Body of pancreas (tissue), 4 donors: ENCODE data around the gene SLC6A19. TPM values are rescaled to one million over a fixed set of nuclear protein-coding genes. Genes with fewer than 3 reads are reported as not detected.

Experiments
- ATAC-seq: fragments of 150-250 bp; one replicate; pipeline ENCODE4 v1.9.1; 2016
- DNase-seq, 4 donors: peaks; one replicate each; pipeline ENCODE4 v3.0.0-alpha.2; 2019
- H3K27ac ChIP-seq, 4 donors: fragments of 200-600 bp; sonication (generic); 1 replicate in 3 of 4; 2 replicates in 1 of 4; pipeline versions ENCODE4 v1.5.1 to v1.6.1; 2016 to 2019; ENCODE audit warnings: mild to moderate bottlenecking in 1 of 4, mixed read lengths in 1 of 4, moderate library complexity in 1 of 4
- H3K27me3 ChIP-seq, 2 donors: fragments of 200-600 bp; sonication (generic); one replicate each; pipeline ENCODE4 v1.6.0; 2016; ENCODE audit warnings: mild to moderate bottlenecking in 1 of 2
- H3K36me3 ChIP-seq, 2 donors: fragments of 200-600 bp; sonication (generic); replicated peaks in 1 of 2; 2 replicates each; pipeline ENCODE4 v1.5.1; 2016; ENCODE audit warnings: low read depth in 2 of 2; ENCODE audit not compliant: insufficient read depth in 1 of 2
- H3K4me1 ChIP-seq: fragments of 200-600 bp; sonication (generic); one replicate; pipeline ENCODE4 v1.6.0; 2016
- H3K4me3 ChIP-seq, 2 donors: fragments of 200-600 bp; sonication (generic); 1 replicate in 1 of 2; 2 replicates in 1 of 2; pipeline ENCODE4 v1.5.1; 2016 to 2019
- H3K9me3 ChIP-seq, 3 donors: fragments of 200-600 bp; sonication (generic); 1 replicate in 2 of 3; 2 replicates in 1 of 3; pipeline ENCODE4 v1.5.1; 2016
- CTCF ChIP-seq, 7 experiments: fragments of 450-650 bp in 4 of 7; fragments of 200-600 bp in 3 of 7; sonication (generic) in 3 of 7; IDR thresholded peaks; one replicate each; pipeline ENCODE4 v1.5.1; 2016 to 2019; ENCODE audit warnings: antibody characterized with exemption in 7 of 7
- POLR2A ChIP-seq, 3 donors: fragments of 450-650 bp; IDR thresholded peaks; one replicate each; pipeline ENCODE4 v1.6.1; 2016; ENCODE audit warnings: antibody characterized with exemption in 3 of 3, mild to moderate bottlenecking in 2 of 3
- WGBS, 2 donors: methylation state at CpG; one replicate each; pipeline ENCODE4 v1.1.5; 2017; 5-methylcytosine and 5-hydroxymethylcytosine counted together
- intact Hi-C: fragments of 100-400 bp; cut with DNase I; formaldehyde crosslinking; loops from one replicate; pipeline ENCODE4 v1.15.1; 2023
- total RNA-seq, 2 donors: library from RNA; depleted of rRNA; stranded (reverse); fragments of >200 nt; gene quantifications; one replicate each; pipeline ENCODE4 v1.1.0, GENCODE V29; 2016

Gene SLC6A19
- total RNA-seq, 2 donors from 2014 or later: 0.66 to 1.3 TPM

DNA sequence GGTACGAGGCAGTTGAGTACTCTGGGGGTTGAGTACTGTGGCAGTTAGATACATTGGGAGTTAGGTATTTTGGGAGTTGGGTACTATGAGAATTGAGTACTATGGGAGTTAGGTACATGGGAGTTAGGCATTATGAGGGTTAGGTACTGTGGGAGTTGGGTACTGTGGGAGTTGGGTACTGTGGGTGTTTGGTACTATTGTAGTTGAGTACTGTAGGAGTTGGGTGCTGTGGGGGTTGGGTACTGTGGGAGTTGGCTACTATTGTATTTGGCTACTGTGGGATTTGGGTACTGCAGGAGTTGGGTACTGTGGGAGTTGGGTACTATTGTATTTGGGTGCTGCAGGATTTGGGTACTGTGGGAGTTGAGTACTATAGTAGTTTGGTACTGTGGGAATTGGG, 4.8 kb upstream of the SLC6A19 start:
- Histone ChIP-seq H3K4me1 (peaks cover 5% of the 10 kb centered on the region), H3K27ac (no peak overlapping the region), H3K27me3 (no peaks in the 10 kb centered on the region), H3K4me3 (no peak overlapping the region), H3K9me3 (no peaks in the 10 kb centered on the region), H3K36me3 (no peaks in the 10 kb centered on the region)
- TF ChIP-seq POLR2A (IDR thresholded peaks at IDR 0.05) (no peak), CTCF (IDR thresholded peaks at IDR 0.05) (no peak)
- no peak for ATAC-seq
- no peak for DNase-seq
- 83 to 92% methylated on average over 1 of the region's 1 CpG for WGBS, 2 donors
- intact Hi-C loops: no loop called here

DNA sequence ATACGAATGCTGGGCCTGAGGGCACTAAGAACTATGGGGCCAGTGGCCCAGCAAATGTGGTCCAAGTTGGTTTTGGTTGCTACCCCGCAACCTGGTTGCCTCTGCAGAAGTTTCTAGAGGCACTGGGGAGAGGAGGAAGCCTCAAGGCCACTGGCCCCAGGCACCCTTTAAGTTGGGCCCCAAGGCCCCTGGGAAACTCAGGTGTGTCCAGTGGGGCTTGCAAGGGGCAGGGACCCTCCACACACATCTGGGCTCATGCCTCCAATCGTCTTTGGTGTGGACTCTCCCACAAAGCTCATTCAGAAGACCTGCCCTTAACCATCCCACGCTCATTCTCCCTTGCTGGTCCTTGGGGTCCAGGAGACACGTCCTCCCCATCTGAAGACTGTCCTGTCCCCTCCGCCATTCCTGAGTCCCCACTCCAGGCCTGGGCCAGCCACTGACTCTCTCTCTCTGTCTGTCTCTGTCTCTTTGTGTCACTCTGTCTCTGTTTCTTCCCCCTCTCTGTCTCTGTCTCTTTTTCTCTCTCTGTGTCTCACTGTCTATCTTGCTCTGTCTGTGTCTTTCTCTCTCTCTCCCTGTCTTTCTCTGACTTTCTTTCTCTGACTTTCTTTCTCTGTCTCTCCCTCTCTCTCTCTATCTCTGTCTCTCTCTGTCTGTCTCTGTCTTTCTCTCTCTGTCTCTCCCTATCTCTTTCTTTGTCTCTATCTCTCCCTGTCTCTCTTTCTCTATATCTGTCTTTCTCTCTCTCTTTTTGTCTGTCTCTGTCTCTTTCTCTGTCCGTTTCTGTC, 3.3 kb upstream of the SLC6A19 start:
- Histone ChIP-seq H3K36me3 (no peaks in the 10 kb centered on the region), H3K4me1 (peaks cover 5% of the 10 kb centered on the region), H3K4me3 (no peak overlapping the region), H3K27ac (no peak overlapping the region), H3K9me3 (no peaks in the 10 kb centered on the region), H3K27me3 (no peaks in the 10 kb centered on the region)
- no peak for DNase-seq
- WGBS, 2 donors: 86 to 91% methylated on average over 7 of the region's 7 CpGs
- TF ChIP-seq CTCF (IDR thresholded peaks at IDR 0.05) (no peak), POLR2A (IDR thresholded peaks at IDR 0.05) (no peak)
- ATAC-seq: no peak
- intact Hi-C loops: no loop called here

- no peak for DNase-seq
- peaks cover 8% of the 10 kb centered on the region for H3K4me1 ChIP-seq
- ATAC-seq: no peak
- no peak overlapping the region for H3K27ac ChIP-seq
- no peaks in the 10 kb centered on the region for H3K36me3 ChIP-seq
- H3K4me3 ChIP-seq: no peak overlapping the region
- no peaks in the 10 kb centered on the region for H3K9me3 ChIP-seq
- intact Hi-C loops: no loop called here
- H3K27me3 ChIP-seq: no peaks in the 10 kb centered on the region
- TF ChIP-seq CTCF (IDR thresholded peaks at IDR 0.05) (no peak), POLR2A (IDR thresholded peaks at IDR 0.05) (no peak)
Measured at GRCh38 chr5:1199340-1199648, 2.1 kb upstream of the SLC6A19 start.

- no peak overlapping the region for H3K27ac ChIP-seq
- no peaks in the 10 kb centered on the region for H3K9me3 ChIP-seq
- H3K36me3 ChIP-seq: no peaks in the 10 kb centered on the region
- H3K4me1 ChIP-seq: peaks cover 14% of the 10 kb centered on the region
- no peak for ATAC-seq
- WGBS, 2 donors: 58 to 70% methylated on average over 26 of the region's 26 CpGs
- no peak overlapping the region for H3K4me3 ChIP-seq
- intact Hi-C loops: no loop called here
- DNase-seq: no peak
- TF ChIP-seq POLR2A (IDR thresholded peaks at IDR 0.05): no peak
- no peak for TF ChIP-seq CTCF (IDR thresholded peaks at IDR 0.05)
- H3K27me3 ChIP-seq: no peaks in the 10 kb centered on the region
Measured at GRCh38 chr5:1199649-1200494, 1.5 kb upstream of the SLC6A19 start.
